MCF 10A (cell line): Measurements from ENCODE around the gene SMCO2. TPM values are rescaled to one million over a fixed set of nuclear protein-coding genes. Genes with fewer than 3 reads are reported as not detected.

ENCODE experiments used
- BruUV-seq: library from RNA; stranded (reverse); fragments of 400-500 nt; replicated peaks from 2 replicates; lab custom pipeline; 2021; lab: Mats Ljungman, UMichigan
- CTCF ChIA-PET: fragments of 300-600 bp; sonication (Branson Sonifier 250); formaldehyde crosslinking; extraction: SDS; loops from one replicate; lab custom pipeline; 2021; ENCODE audit warnings: antibody characterized with exemption, inconsistent platforms; lab: Yijun Ruan, JAX
- POLR2A ChIA-PET: fragments of 300-600, 350-650 bp; sonication (Branson Sonifier 250); formaldehyde crosslinking; extraction: SDS; loops from one replicate; lab custom pipeline; 2020; ENCODE audit warnings: antibody characterized with exemption, inconsistent platforms; lab: Yijun Ruan, JAX
- DNase-seq: peaks from one replicate; pipeline ENCODE4 v3.0.0-alpha.2; 2018; ENCODE audit not compliant: unreplicated experiment
- H3K27ac Mint-ChIP-seq: one replicate; pipeline ENCODE4 v1.8.0; 2022; ENCODE audit warnings: mild to moderate bottlenecking, low read depth, mixed read lengths; ENCODE audit not compliant: unreplicated experiment
- H3K27me3 Mint-ChIP-seq: one replicate; pipeline ENCODE4 v1.8.0; 2022; ENCODE audit warnings: mixed read lengths; ENCODE audit not compliant: insufficient read depth, unreplicated experiment
- H3K36me3 Mint-ChIP-seq: one replicate; pipeline ENCODE4 v1.8.0; 2022; ENCODE audit warnings: mild to moderate bottlenecking, moderate library complexity, mixed read lengths; ENCODE audit not compliant: insufficient read depth, unreplicated experiment
- H3K4me1 Mint-ChIP-seq: one replicate; pipeline ENCODE4 v1.8.0; 2022; ENCODE audit warnings: mixed read lengths; ENCODE audit not compliant: insufficient read depth, unreplicated experiment
- H3K4me3 Mint-ChIP-seq: one replicate; pipeline ENCODE4 v1.8.0; 2022; ENCODE audit warnings: mild to moderate bottlenecking, moderate library complexity, mixed read lengths; ENCODE audit not compliant: unreplicated experiment
- H3K9me3 Mint-ChIP-seq: one replicate; pipeline ENCODE4 v1.8.0; 2022; ENCODE audit warnings: mixed read lengths; ENCODE audit not compliant: unreplicated experiment
- CTCF ChIP-seq: fragments of 200-600 bp; IDR thresholded peaks from one replicate; pipeline ENCODE4 v1.8.0; 2022; ENCODE audit warnings: antibody characterized with exemption, mild to moderate bottlenecking; ENCODE audit not compliant: unreplicated experiment
- intact Hi-C: fragments of 100-400 bp; cut with micrococcal nuclease; formaldehyde crosslinking; loops from 2 replicates; pipeline ENCODE4 v1.14.1; 2022
- total RNA-seq: library from RNA; stranded (reverse); gene quantifications from 2 replicates; pipeline ENCODE4 v1.2.3, GENCODE V29; 2022

Gene SMCO2
- total RNA-seq, 1 experiment from 2014 or later, result not detected

GRCh38 chr12:27499377-27499776 is 52.8 kb downstream of the SMCO2 start:
- Mint-ChIP-seq H3K4me1 (no peaks in the 10 kb centered on the region), H3K27ac (no peak overlapping the region), H3K36me3 (no peaks in the 10 kb centered on the region), H3K9me3 (peaks cover 9% of the 10 kb centered on the region), H3K27me3 (no peaks in the 10 kb centered on the region), H3K4me3 (no peak overlapping the region)
- BruUV-seq, result no TSS peak
- CTCF ChIA-PET, result no interaction called here
- intact Hi-C loops, result no loop called here
- no peak for DNase-seq
- POLR2A ChIA-PET, result no interaction called here
- TF ChIP-seq CTCF, result no peak

GRCh38 chr12:27500546-27500945 is 54.0 kb downstream of the SMCO2 start:
- BruUV-seq, result no TSS peak
- Mint-ChIP-seq H3K36me3 (no peaks in the 10 kb centered on the region), H3K27me3 (no peaks in the 10 kb centered on the region), H3K27ac (no peak overlapping the region), H3K4me3 (no peak overlapping the region), H3K4me1 (no peaks in the 10 kb centered on the region), H3K9me3 (peaks cover 9% of the 10 kb centered on the region)
- no peak for TF ChIP-seq CTCF
- ChIA-PET POLR2A (no interaction called here), CTCF (interaction anchor here (1.6 kb wide), 1 partner anchor 66 kb away, joined by 3 read pairs; no protein-coding TSS in a partner anchor)
- no peak for DNase-seq
- intact Hi-C loops, result no loop called here

GRCh38 chr12:27502021-27502435 is 55.5 kb downstream of the SMCO2 start:
- intact Hi-C loops, result no loop called here
- H3K4me1 Mint-ChIP-seq, result no peaks in the 10 kb centered on the region
- POLR2A ChIA-PET, result interaction anchor here (1.0 kb wide), 1 partner anchor 13 kb away, joined by 3 read pairs; no protein-coding TSS in a partner anchor
- no peaks in the 10 kb centered on the region for H3K27me3 Mint-ChIP-seq
- H3K4me3 Mint-ChIP-seq, result no peak overlapping the region
- H3K36me3 Mint-ChIP-seq, result no peaks in the 10 kb centered on the region
- no peak overlapping the region for H3K27ac Mint-ChIP-seq
- no peak for TF ChIP-seq CTCF
- peaks cover 18% of the 10 kb centered on the region for H3K9me3 Mint-ChIP-seq
- no peak for DNase-seq
- CTCF ChIA-PET, result interaction anchor here (1.1 to 1.3 kb wide), 2 partner anchors 63 to 79 kb away, joined by 3 read pairs; no protein-coding TSS in a partner anchor
- BruUV-seq, result no TSS peak

- CTCF ChIA-PET, result interaction anchor here (1.1 kb wide), 1 partner anchor 69 kb away, joined by 3 read pairs; no protein-coding TSS in a partner anchor
- Mint-ChIP-seq H3K27ac (no peak overlapping the region), H3K4me3 (no peak overlapping the region), H3K36me3 (no peaks in the 10 kb centered on the region), H3K9me3 (peaks cover 9% of the 10 kb centered on the region), H3K4me1 (no peaks in the 10 kb centered on the region), H3K27me3 (no peaks in the 10 kb centered on the region)
- POLR2A ChIA-PET, result interaction anchor here (1.0 to 1.9 kb wide), 2 partner anchors 12 to 19 kb away, joined by 3 to 11 read pairs; partner anchors contain the start of gene PPFIBP1
- DNase-seq, result no peak
- intact Hi-C loops, result no loop called here
- no TSS peak for BruUV-seq
- no peak for TF ChIP-seq CTCF
These were observed 58.0 kb downstream of the SMCO2 start for GRCh38 chr12:27504507-27504906.
